ENCODE data around the gene B9D1. TPM values are rescaled to one million over a fixed set of nuclear protein-coding genes. Genes with fewer than 3 reads are reported as not detected.

The B9D1 gene
- total RNA-seq, 1 experiment from 2014 or later: 20.0 TPM

- TF ChIP-seq REST (IDR thresholded peaks at IDR 0.05; ENCODE audit: low read depth) (no peak), ZNF274 (IDR thresholded peaks at IDR 0.05; ENCODE audit: low read depth, low read length) (no peak), EGR1 (IDR thresholded peaks at IDR 0.05; ENCODE audit: low read depth) (0 out of 2 replicates have a peak, but pooled peaks have one; percentile 45), SRF (IDR thresholded peaks at IDR 0.05; ENCODE audit: low read depth) (no peak)
Measured at GRCh38 chr17:19346351-19347255, 15.9 kb downstream of the B9D1 start (continued).

GRCh38 chr17:19345486-19346350, 16.8 kb downstream of the B9D1 start:
- Histone ChIP-seq H3K27me3 (ENCODE audit: insufficient read depth, low read length) (no peaks in the 10 kb centered on the region), H3K4me1 (ENCODE audit: control insufficient read depth in 1 of 2, insufficient read depth in 2 of 2, low read length in 2 of 2) (peaks cover 26 to 36% of the 10 kb centered on the region in 2 experiments), H3K27ac (ENCODE audit: low read depth, low read length) (peak overlapping the region; percentile 70), H3K9ac (ENCODE audit: low read length) (peak overlapping the region; percentile 35), H3K4me2 (ENCODE audit: low read length) (peak overlapping the region; percentile 65), H3K9me2 (ENCODE audit: insufficient read depth) (no peaks in the 10 kb centered on the region), H3K79me2 (ENCODE audit: insufficient read depth, low read length) (no peaks in the 10 kb centered on the region), H2AFZ (ENCODE audit: low read depth, low read length, poor library complexity, severe bottlenecking) (no peak overlapping the region), H4K20me1 (ENCODE audit: insufficient read depth) (no peaks in the 10 kb centered on the region), H3K36me3 (ENCODE audit: control insufficient read depth in 1 of 2, insufficient read depth in 2 of 2, low read length in 2 of 2) (0 out of 4 replicates have a peak, but pooled peaks cover 0 to 3% of the 10 kb centered on the region in 2 experiments), H3K9me3 (ENCODE audit: control insufficient read depth in 1 of 2, insufficient read depth in 1 of 2, low read depth in 1 of 2, low read length in 2 of 2) (no peaks in the 10 kb centered on the region), H3K4me3 (replicated peaks in 1 of 2; ENCODE audit: low read depth in 1 of 2, low read length in 2 of 2) (no peak overlapping the region)
- ATAC-seq (no peak), DNase-seq (ENCODE audit: low read depth, low spot score) (no peak)
- TF ChIP-seq CTCF (IDR thresholded peaks at IDR 0.05 in 2 of 3, conservative IDR thresholded peaks at IDR 0.05 in 1 of 3; ENCODE audit: borderline replicate concordance in 1 of 3, insufficient read depth in 1 of 3, low read depth in 2 of 3, low read length in 2 of 3): no peak
- no peak for TF ChIP-seq ZBTB33 (IDR thresholded peaks at IDR 0.05; ENCODE audit: extremely low read depth, insufficient replicate concordance, low read length)
- TF ChIP-seq EZH2 (IDR thresholded peaks at IDR 0.05): no peak
- RAD21 ChIA-PET (ENCODE audit: low non-redundant PET in 1 of 2, low total read pairs in 2 of 2, uncharacterized antibody in 2 of 2, unreplicated experiment in 2 of 2): no interaction called here
- POLR2A ChIA-PET: no interaction called here
- CTCF ChIA-PET: no interaction called here
- BruUV-seq (replicated peaks): no TSS peak
- intact Hi-C loops (cut with micrococcal nuclease): no loop called here

Measured in HCT116 (cell line).